ENCODE results near the gene ACTRT2.

The ACTRT2 gene

GRCh38 chr1:3011631-3012455 lies 9.4 kb upstream of the ACTRT2 start:
- Histone ChIP-seq H3K4me1 (ENCODE audit: insufficient read depth, insufficient read length) (peaks cover 4% of the 10 kb centered on the region), H3K9me3 (ENCODE audit: insufficient read depth, low read length) (peaks cover 30% of the 10 kb centered on the region), H3K27me3 (ENCODE audit: insufficient read depth, insufficient read length) (no peaks in the 10 kb centered on the region), H3K36me3 (ENCODE audit: insufficient read depth, insufficient read length, low read length) (no peaks in the 10 kb centered on the region), H3K4me3 (ENCODE audit: insufficient read length, low read depth) (no peak overlapping the region), H3K9ac (ENCODE audit: insufficient read length, low read depth) (peak overlapping the region; percentile 21)
- no peak for DNase-seq (ENCODE audit: low read depth, low spot score)
- TF ChIP-seq SUZ12 (IDR thresholded peaks at IDR 0.05; ENCODE audit: extremely low read depth, insufficient read depth, insufficient read length) (no peak), YY1 (IDR thresholded peaks at IDR 0.05; ENCODE audit: insufficient read depth, insufficient read length) (no peak), ZNF274 (IDR thresholded peaks at IDR 0.05; ENCODE audit: low read depth, low read length) (no peak)

GRCh38 chr1:3012456-3013291 lies 8.6 kb upstream of the ACTRT2 start:
- Histone ChIP-seq H3K4me3 (ENCODE audit: insufficient read length, low read depth) (no peak overlapping the region), H3K9me3 (ENCODE audit: insufficient read depth, low read length) (peaks cover 25% of the 10 kb centered on the region), H3K27me3 (ENCODE audit: insufficient read depth, insufficient read length) (no peaks in the 10 kb centered on the region), H3K36me3 (ENCODE audit: insufficient read depth, insufficient read length, low read length) (no peaks in the 10 kb centered on the region), H3K9ac (ENCODE audit: insufficient read length, low read depth) (peak overlapping the region; percentile 21), H3K4me1 (ENCODE audit: insufficient read depth, insufficient read length) (peaks cover 4% of the 10 kb centered on the region)
- TF ChIP-seq SUZ12 (IDR thresholded peaks at IDR 0.05; ENCODE audit: extremely low read depth, insufficient read depth, insufficient read length) (no peak), ZNF274 (IDR thresholded peaks at IDR 0.05; ENCODE audit: low read depth, low read length) (no peak), YY1 (IDR thresholded peaks at IDR 0.05; ENCODE audit: insufficient read depth, insufficient read length) (no peak)
- DNase-seq (ENCODE audit: low read depth, low spot score), result no peak

GRCh38 chr1:3013371-3014049 lies 7.8 kb upstream of the ACTRT2 start:
- TF ChIP-seq ZNF274 (IDR thresholded peaks at IDR 0.05; ENCODE audit: low read depth, low read length), result no peak
- no peak for TF ChIP-seq YY1 (IDR thresholded peaks at IDR 0.05; ENCODE audit: insufficient read depth, insufficient read length)
- TF ChIP-seq SUZ12 (IDR thresholded peaks at IDR 0.05; ENCODE audit: extremely low read depth, insufficient read depth, insufficient read length), result no peak
- H3K9me3 ChIP-seq (ENCODE audit: insufficient read depth, low read length), result peaks cover 23% of the 10 kb centered on the region; the same call in 1 of the 2 replicates
- peaks cover 4% of the 10 kb centered on the region for H3K4me1 ChIP-seq (ENCODE audit: insufficient read depth, insufficient read length)
- no peak for DNase-seq (ENCODE audit: low read depth, low spot score)
- no peak overlapping the region for H3K4me3 ChIP-seq (ENCODE audit: insufficient read length, low read depth)
- H3K9ac ChIP-seq (ENCODE audit: insufficient read length, low read depth), result no peak overlapping the region
- no peaks in the 10 kb centered on the region for H3K27me3 ChIP-seq (ENCODE audit: insufficient read depth, insufficient read length)
- no peaks in the 10 kb centered on the region for H3K36me3 ChIP-seq (ENCODE audit: insufficient read depth, insufficient read length, low read length)

GRCh38 chr1:3014050-3014440 lies 7.2 kb upstream of the ACTRT2 start:
- no peak for TF ChIP-seq SUZ12 (IDR thresholded peaks at IDR 0.05; ENCODE audit: extremely low read depth, insufficient read depth, insufficient read length)
- no peak for TF ChIP-seq ZNF274 (IDR thresholded peaks at IDR 0.05; ENCODE audit: low read depth, low read length)
- TF ChIP-seq YY1 (IDR thresholded peaks at IDR 0.05; ENCODE audit: insufficient read depth, insufficient read length), result no peak
- Histone ChIP-seq H3K27me3 (ENCODE audit: insufficient read depth, insufficient read length) (no peaks in the 10 kb centered on the region), H3K36me3 (ENCODE audit: insufficient read depth, insufficient read length, low read length) (no peaks in the 10 kb centered on the region), H3K9ac (ENCODE audit: insufficient read length, low read depth) (no peak overlapping the region), H3K9me3 (ENCODE audit: insufficient read depth, low read length) (peaks cover 17% of the 10 kb centered on the region; the same call in 1 of the 2 replicates), H3K4me3 (ENCODE audit: insufficient read length, low read depth) (no peak overlapping the region), H3K4me1 (ENCODE audit: insufficient read depth, insufficient read length) (peaks cover 4% of the 10 kb centered on the region)
- no peak for DNase-seq (ENCODE audit: low read depth, low spot score)

- no peak for TF ChIP-seq YY1 (IDR thresholded peaks at IDR 0.05; ENCODE audit: insufficient read depth, insufficient read length)
- TF ChIP-seq SUZ12 (IDR thresholded peaks at IDR 0.05; ENCODE audit: extremely low read depth, insufficient read depth, insufficient read length), result no peak
- TF ChIP-seq ZNF274 (IDR thresholded peaks at IDR 0.05; ENCODE audit: low read depth, low read length), result no peak
- H3K9ac ChIP-seq (ENCODE audit: insufficient read length, low read depth), result no peak overlapping the region
- no peak for DNase-seq (ENCODE audit: low read depth, low spot score)
- peaks cover 4% of the 10 kb centered on the region for H3K4me1 ChIP-seq (ENCODE audit: insufficient read depth, insufficient read length)
- H3K27me3 ChIP-seq (ENCODE audit: insufficient read depth, insufficient read length), result no peaks in the 10 kb centered on the region
- H3K9me3 ChIP-seq (ENCODE audit: insufficient read depth, low read length), result peaks cover 11% of the 10 kb centered on the region; the same call in 1 of the 2 replicates
- H3K4me3 ChIP-seq (ENCODE audit: insufficient read length, low read depth), result no peak overlapping the region
- no peaks in the 10 kb centered on the region for H3K36me3 ChIP-seq (ENCODE audit: insufficient read depth, insufficient read length, low read length)
Observed at GRCh38 chr1:3014443-3015268, 6.6 kb upstream of the ACTRT2 start.

GRCh38 chr1:3015269-3015635 lies 6.0 kb upstream of the ACTRT2 start:
- Histone ChIP-seq H3K27me3 (ENCODE audit: insufficient read depth, insufficient read length) (no peaks in the 10 kb centered on the region), H3K9me3 (ENCODE audit: insufficient read depth, low read length) (peaks cover 9% of the 10 kb centered on the region; the same call in 1 of the 2 replicates), H3K9ac (ENCODE audit: insufficient read length, low read depth) (no peak overlapping the region), H3K4me1 (ENCODE audit: insufficient read depth, insufficient read length) (peaks cover 4% of the 10 kb centered on the region), H3K36me3 (ENCODE audit: insufficient read depth, insufficient read length, low read length) (no peaks in the 10 kb centered on the region), H3K4me3 (ENCODE audit: insufficient read length, low read depth) (no peak overlapping the region)
- TF ChIP-seq YY1 (IDR thresholded peaks at IDR 0.05; ENCODE audit: insufficient read depth, insufficient read length), result no peak
- no peak for TF ChIP-seq ZNF274 (IDR thresholded peaks at IDR 0.05; ENCODE audit: low read depth, low read length)
- no peak for TF ChIP-seq SUZ12 (IDR thresholded peaks at IDR 0.05; ENCODE audit: extremely low read depth, insufficient read depth, insufficient read length)
- no peak for DNase-seq (ENCODE audit: low read depth, low spot score)

All from NT2/D1 (cell line).